KG1 (cell line): ENCODE results near the gene OR2AJ1.

Source experiments
- DNase-seq: peaks from one replicate; lab custom pipeline; 2025; lab: John Stamatoyannopoulos, UW

OR2AJ1 gene

GRCh38 chr1:247924868-247925267, at the start of gene OR2AJ1:
TSS of gene OR2AJ1 (plus strand) at chr1:247924889. CDS start at chr1:247933769, 8,880 bp downstream.
- DNase-seq = no peak

- DNase-seq = no peak
These were observed 41.3 kb upstream of the OR2AJ1 start for GRCh38 chr1:247883346-247883745.

- no peak for DNase-seq
These were observed 39.8 kb upstream of the OR2AJ1 start for GRCh38 chr1:247884797-247885413.

- DNase-seq = no peak
These were observed 29.5 kb upstream of the OR2AJ1 start, which contains the start of gene OR2W3 for GRCh38 chr1:247895163-247895637. TSS of gene OR2W3 (plus strand) at chr1:247895587. CDS start at chr1:247895587, 0 bp downstream.

DNA sequence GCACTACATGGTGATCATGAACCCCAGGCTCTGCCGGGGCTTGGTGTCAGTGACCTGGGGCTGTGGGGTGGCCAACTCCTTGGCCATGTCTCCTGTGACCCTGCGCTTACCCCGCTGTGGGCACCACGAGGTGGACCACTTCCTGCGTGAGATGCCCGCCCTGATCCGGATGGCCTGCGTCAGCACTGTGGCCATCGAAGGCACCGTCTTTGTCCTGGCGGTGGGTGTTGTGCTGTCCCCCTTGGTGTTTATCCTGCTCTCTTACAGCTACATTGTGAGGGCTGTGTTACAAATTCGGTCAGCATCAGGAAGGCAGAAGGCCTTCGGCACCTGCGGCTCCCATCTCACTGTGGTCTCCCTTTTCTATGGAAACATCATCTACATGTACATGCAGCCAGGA, 28.7 kb upstream of the OR2AJ1 start:
- DNase-seq = no peak

- DNase-seq = no peak
These were observed 20.6 kb upstream of the OR2AJ1 start for GRCh38 chr1:247904122-247904521.

DNA sequence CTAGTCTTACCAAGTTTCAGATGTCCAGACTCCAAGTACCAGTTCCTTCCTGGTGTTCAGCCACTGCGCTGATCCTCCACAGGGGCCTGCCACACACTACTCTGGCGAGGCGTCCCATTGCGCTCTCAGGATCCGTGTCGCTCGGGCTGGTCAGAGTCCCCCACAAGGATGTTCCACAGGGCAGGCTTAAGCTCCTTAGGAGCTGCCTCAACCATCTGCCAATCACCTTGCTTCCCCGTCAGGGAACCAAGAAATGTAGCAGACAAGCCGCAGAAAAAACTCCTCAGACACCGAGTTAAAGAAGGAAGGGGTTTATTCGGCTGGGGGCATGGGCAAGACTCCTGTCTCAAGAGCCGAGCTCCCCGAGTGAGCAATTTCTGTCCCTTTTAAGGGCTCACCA, 19.5 kb upstream of the OR2AJ1 start:
- no peak for DNase-seq

GRCh38 chr1:247905910-247906503, 18.7 kb upstream of the OR2AJ1 start:
- DNase-seq = no peak

- DNase-seq = peak; percentile 60
These were observed 18.1 kb upstream of the OR2AJ1 start for GRCh38 chr1:247906504-247907047.

- DNase-seq = no peak
These were observed 15.9 kb upstream of the OR2AJ1 start for GRCh38 chr1:247908766-247909165.

DNA sequence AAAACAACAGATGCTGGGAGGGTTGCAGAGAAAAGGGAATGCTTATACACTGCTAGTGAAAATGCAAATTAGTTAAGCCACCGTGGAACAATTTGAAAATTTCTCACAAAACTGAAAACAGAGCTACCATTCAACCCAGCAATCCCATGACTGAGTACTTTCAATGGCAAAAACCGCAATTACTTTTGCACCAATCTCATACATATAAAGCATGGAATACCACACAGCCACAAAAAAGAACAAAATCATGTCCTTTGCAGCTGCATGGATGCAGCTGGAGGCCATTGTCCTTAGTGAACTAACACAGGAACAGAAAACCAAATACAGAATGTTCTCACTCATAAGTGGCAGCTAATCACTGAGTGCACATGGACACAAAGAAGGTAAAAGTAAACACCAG, 10.9 kb upstream of the OR2AJ1 start:
- no peak for DNase-seq

DNA sequence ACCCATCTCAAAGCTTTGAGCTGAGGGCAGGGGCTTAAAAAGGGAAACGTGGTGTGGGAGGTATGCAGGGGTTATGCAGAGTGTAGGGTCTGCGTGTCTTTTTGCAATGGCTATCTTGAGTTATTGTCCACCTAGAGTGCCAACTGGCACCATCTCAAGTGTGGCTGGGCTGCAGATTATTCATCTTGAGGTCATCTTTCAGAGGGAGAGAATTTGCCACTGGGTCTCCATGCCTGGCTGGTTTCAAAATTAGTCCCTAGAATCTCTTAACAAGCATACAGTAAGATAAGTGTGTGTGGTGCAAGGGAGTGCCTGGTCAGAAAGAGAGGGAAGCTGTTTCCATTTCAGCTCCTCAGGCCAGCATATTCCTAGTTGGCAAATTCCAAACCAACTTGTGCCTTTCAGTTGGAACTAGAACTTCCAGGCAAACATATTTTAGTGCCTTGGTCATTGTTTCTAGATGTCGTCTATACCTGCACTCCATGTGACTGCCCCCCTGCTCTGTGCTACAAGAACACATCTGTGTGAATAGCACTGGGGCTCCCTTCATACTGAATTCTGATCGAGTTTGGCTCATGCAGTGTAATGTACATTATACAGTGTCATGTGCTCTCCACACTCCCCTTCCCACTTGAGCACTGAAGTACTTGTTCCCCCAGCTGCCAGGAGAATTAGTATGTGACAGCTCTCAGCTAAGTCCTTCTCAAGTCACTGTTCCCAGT, 9.6 kb upstream of the OR2AJ1 start:
- no peak for DNase-seq

- no peak for DNase-seq
These were observed 4.7 kb upstream of the OR2AJ1 start, which contains the start of gene OR2T8 for GRCh38 chr1:247919952-247920351. TSS of gene OR2T8 (plus strand) at chr1:247920252. CDS start at chr1:247921018, 766 bp downstream.

DNA sequence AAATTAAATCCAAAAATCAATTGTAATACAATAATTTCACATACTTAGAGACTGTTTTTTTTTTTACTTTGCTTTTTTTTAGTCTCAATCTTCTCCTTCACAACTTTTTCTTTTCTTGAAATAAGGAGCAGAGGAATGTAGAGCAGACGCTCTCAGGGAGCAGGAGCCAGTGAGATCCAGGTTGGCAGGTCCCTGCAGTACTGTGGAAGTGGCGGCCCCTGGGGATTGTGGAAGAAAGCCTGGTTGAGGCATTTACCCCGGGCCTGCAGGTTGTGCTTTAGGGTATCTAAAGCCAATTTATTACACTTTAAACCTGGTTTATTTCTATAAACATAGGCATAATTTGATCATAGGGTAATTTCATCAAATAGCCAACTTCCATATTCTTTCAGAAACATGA, 748 bp upstream of the OR2AJ1 start:
- no peak for DNase-seq

DNA sequence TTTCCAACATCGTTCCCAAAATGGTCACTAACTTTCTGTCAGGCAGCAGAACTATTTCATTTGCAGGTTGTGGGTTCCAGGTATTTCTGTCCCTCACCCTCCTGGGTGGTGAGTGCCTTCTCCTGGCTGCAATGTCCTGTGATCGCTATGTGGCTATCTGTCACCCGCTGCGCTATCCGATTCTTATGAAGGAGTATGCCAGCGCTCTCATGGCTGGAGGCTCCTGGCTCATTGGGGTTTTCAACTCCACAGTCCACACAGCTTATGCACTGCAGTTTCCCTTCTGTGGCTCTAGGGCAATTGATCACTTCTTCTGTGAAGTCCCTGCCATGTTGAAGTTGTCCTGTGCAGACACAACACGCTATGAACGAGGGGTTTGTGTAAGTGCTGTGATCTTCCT, 9.3 kb downstream of the OR2AJ1 start:
- DNase-seq = no peak

DNA sequence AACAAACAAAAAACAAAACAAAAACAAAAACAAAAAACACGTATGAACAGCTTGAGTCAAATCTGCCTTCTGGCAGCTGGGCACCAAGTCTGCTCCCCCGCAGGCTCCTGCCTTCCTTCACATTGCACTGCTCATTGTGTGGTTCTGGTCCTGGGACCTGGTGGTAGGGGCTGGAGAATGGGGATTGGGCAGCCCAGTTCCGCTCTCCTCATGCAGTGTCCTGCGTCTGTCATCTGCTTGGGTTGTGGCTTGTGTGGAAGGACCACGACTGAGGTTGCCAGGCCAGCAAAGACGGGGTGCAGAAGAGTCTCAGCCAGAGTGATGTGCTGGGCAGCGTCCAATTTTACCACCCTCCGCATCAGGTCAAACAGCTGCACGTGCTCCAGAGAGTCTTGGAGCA, 11.1 kb downstream of the OR2AJ1 start:
- no peak for DNase-seq

DNA sequence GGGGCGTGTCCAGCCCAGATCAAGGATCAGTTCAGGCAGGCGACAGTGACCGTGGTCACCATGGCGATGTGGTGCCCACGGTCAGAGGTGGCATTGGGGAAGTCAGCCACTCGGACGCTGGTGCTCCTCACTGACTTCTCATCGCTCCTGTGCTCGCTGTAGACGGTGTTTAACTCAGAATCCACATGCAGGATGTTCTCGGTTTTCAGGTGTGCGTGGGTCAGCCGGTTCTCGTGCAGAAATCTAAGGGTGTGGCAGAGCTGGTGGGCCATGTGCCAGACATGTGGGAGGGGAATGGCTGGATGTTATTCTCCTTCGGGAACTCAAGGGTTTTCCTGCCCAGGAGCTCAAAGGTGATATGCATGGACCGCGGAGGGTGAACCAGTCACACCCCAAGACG, 11.7 kb downstream of the OR2AJ1 start:
- no peak for DNase-seq

DNA sequence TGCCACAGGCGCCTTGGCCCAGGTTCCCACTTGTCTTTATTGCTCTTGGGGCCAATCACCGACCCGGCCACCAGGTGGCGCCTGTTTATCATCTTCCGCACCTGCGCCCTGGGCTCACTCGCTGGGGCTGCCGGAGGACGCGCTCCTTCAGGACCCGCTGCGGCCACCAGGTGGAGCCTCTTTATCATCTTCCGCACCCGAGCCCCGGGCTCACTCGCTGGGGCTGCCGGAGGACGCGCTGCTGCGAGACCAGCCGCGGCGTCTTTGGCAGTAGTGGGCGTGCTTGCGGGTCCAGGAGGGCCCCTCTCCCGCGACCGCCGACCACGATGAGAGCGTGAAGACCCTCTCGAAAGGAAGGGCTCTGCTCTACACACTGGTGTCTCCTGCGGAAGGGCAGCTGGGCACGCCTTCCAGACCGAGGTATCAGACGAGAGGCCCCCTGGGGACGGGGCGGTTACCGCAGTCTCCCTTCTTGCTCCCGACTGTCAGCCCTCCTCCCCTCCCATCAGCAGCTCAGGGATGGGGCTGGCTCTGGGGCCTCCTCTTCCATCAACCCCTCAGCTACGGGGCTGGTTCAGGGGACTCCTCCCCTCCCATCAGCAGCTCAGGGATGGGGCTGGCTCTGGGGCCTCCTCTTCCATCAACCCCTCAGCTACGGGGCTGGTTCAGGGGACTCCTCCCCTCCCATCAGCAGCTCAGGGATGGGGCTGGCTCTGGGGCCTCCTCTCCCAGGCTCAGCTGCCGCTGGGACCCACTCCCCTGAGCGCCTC, 12.5 kb downstream of the OR2AJ1 start:
- DNase-seq = peak; percentile 81

DNA sequence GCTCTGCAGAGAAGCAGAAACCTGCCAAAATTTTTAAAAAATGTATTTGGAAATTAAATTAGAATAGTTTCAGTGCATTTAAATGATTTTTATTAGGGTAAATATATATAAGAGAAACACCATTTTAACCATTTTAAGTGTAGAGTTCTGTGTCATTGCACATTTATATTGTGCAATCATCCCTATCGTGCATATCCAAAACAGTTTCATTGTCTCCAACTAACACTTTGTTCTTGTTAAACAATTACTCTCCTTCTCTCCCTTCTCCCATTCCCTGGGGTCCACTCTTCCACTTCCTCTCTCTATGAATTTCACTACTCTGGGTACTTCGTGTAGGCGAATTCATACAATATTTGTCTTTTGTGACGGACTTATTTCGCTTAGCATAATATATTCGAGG, 17.9 kb downstream of the OR2AJ1 start:
- DNase-seq = no peak

DNA sequence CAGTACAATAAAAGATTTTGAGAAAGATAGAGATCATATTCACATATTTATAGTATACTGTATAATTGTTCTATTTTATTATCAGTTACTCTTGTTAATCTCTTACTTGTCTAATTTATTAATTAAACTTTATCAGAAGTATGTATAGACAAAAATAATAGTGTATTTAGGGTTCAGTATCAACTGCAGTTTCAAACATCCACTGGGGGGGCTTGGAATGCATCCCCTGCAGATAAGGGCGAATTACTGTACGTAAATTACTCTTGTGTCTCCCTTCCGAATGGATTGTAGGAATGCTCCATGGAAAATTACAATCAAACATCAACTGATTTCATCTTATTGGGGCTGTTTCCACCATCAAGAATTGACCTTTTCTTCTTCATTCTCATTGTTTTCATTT, 23.9 kb downstream of the OR2AJ1 start, which contains the start of gene OR2L8:
Gene OR2L8 (plus strand): TSS at position 301 of the 400 bp plus-strand sequence. CDS start 0 bp downstream, at position 301.
- no peak for DNase-seq

GRCh38 chr1:247953408-247953807, 28.7 kb downstream of the OR2AJ1 start:
- DNase-seq = no peak

DNA sequence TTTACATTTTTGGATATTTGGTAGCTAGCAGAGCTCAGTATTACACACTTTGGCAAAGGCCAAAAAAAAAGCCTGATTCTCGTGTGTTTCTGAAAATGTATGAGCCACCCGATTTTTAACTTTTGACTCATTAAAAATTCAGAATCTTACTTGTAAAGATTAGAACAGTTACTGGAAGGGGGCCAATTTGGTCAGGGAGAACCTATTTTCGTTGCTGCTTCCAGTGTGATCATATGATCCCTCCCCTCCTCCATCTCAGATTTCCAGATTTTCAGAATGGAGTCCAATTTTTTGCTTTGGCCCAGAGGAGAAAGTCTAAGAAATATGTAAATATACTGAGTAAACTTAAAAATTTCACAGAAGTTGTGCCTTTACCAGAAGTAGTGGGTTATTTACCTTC, 37.1 kb downstream of the OR2AJ1 start:
- DNase-seq = no peak
